ENCODE data around the gene USP37.
A peak's percentile ranks its signal among the peaks of the same experiment; 100 is the strongest.

The USP37 gene

GRCh38 chr2:218429911-218430692 is 138.0 kb downstream of the USP37 start:
- DNase-seq = no peak

GRCh38 chr2:218428846-218429558 is 139.1 kb downstream of the USP37 start:
- no peak for DNase-seq

GRCh38 chr2:218427741-218428140 is 140.4 kb downstream of the USP37 start:
- no peak for DNase-seq

- DNase-seq = no peak
Observed at GRCh38 chr2:218425531-218425930, 142.6 kb downstream of the USP37 start.

- no peak for DNase-seq
Observed at GRCh38 chr2:218423584-218423983, 144.6 kb downstream of the USP37 start.

- no peak for DNase-seq
Observed at GRCh38 chr2:218422403-218423086, 145.6 kb downstream of the USP37 start.

GRCh38 chr2:218421027-218421426 is 147.1 kb downstream of the USP37 start:
- DNase-seq = no peak

- DNase-seq = no peak
Observed at GRCh38 chr2:218419630-218420216, 148.4 kb downstream of the USP37 start.

GRCh38 chr2:218418717-218419458 is 149.3 kb downstream of the USP37 start, which contains the start of gene VIL1:
Gene VIL1, plus strand, starts transcription at chr2:218419123. Its CDS starts 4,656 bp downstream, at chr2:218423779.
- no peak for DNase-seq

- DNase-seq = no peak
Observed at GRCh38 chr2:218418321-218418716, 149.8 kb downstream of the USP37 start.

GRCh38 chr2:218407717-218408116 is 160.4 kb downstream of the USP37 start:
- no peak for DNase-seq

- peak; percentile 75 for DNase-seq
Observed at GRCh38 chr2:218406949-218407618, 161.1 kb downstream of the USP37 start.

GRCh38 chr2:218406209-218406948 is 161.8 kb downstream of the USP37 start:
- peak; percentile 88 for DNase-seq

GRCh38 chr2:218405746-218406208 is 162.4 kb downstream of the USP37 start:
- no peak for DNase-seq

- no peak for DNase-seq
Observed at GRCh38 chr2:218405086-218405745, 162.9 kb downstream of the USP37 start.

- DNase-seq = no peak
Observed at GRCh38 chr2:218404351-218405085, 163.6 kb downstream of the USP37 start.

- no peak for DNase-seq
Observed at GRCh38 chr2:218403810-218404209, 164.3 kb downstream of the USP37 start.

- no peak for DNase-seq
Observed at GRCh38 chr2:218402911-218403411, 165.2 kb downstream of the USP37 start.

GRCh38 chr2:218402491-218402901 is 165.7 kb downstream of the USP37 start:
- no peak for DNase-seq
